A673 (cell line): ENCODE data around the gene ELP5. TPM values are rescaled to one million over a fixed set of nuclear protein-coding genes. Genes with fewer than 3 reads are reported as not detected.

Experiments used
- BruUV-seq: library from RNA; stranded (reverse); fragments of 400-500 nt; replicated peaks from 2 replicates; lab custom pipeline; 2021; lab: Mats Ljungman, UMichigan
- CTCF ChIA-PET: fragments of 300-600 bp; sonication (Branson Sonifier 250); formaldehyde crosslinking; loops from one replicate; lab custom pipeline; 2022; ENCODE audit warnings: antibody characterized with exemption; lab: Charles Lee
- POLR2A ChIA-PET: fragments of 300-600 bp; sonication (Branson Sonifier 250); formaldehyde crosslinking; loops from one replicate; lab custom pipeline; 2022; ENCODE audit warnings: antibody characterized with exemption; ENCODE audit not compliant: low non-redundant PET; lab: Charles Lee
- DNase-seq: peaks from one replicate; pipeline ENCODE4 v3.0.0-alpha.2; 2015; ENCODE audit warnings: low spot score
- H3K27ac ChIP-seq: fragments of 200-600 bp; sonication (generic); 2 replicates; pipeline ENCODE4 v1.5.1; 2016; ENCODE audit warnings: mixed run types, low read depth, mild to moderate bottlenecking, mixed read lengths, antibody characterized with exemption, low read length; ENCODE audit not compliant: poor library complexity, severe bottlenecking
- H3K27me3 ChIP-seq: fragments of 200-600 bp; sonication (generic); replicated peaks from 2 replicates; pipeline ENCODE4 v1.6.1; 2017; ENCODE audit warnings: mixed run types, low read depth, mild to moderate bottlenecking, mixed read lengths, antibody characterized with exemption, low read length; ENCODE audit not compliant: insufficient read depth, poor library complexity
- H3K36me3 ChIP-seq: fragments of 200-600 bp; sonication (generic); 2 replicates; pipeline ENCODE4 v1.6.1; 2016; ENCODE audit warnings: mixed run types, mild to moderate bottlenecking, mixed read lengths, antibody characterized with exemption, low read length; ENCODE audit not compliant: insufficient read depth, poor library complexity, severe bottlenecking
- H3K4me1 ChIP-seq: fragments of 200-600 bp; sonication (generic); 2 replicates; pipeline ENCODE4 v1.6.1; 2017; ENCODE audit warnings: mixed run types, mild to moderate bottlenecking, mixed read lengths, antibody characterized with exemption, low read length; ENCODE audit not compliant: insufficient read depth, poor library complexity, severe bottlenecking
- H3K4me3 ChIP-seq: fragments of 200-600 bp; sonication (generic); 2 replicates; pipeline ENCODE4 v1.5.1; 2016; ENCODE audit warnings: low read depth, mixed run types, mild to moderate bottlenecking, mixed read lengths, low read length; ENCODE audit not compliant: poor library complexity, severe bottlenecking
- H3K9me3 ChIP-seq: fragments of 200-600 bp; sonication (generic); 2 replicates; pipeline ENCODE4 v1.6.1; 2016; ENCODE audit warnings: mixed run types, low read depth, mild to moderate bottlenecking, mixed read lengths, antibody characterized with exemption, low read length; ENCODE audit not compliant: poor library complexity, severe bottlenecking
- CTCF ChIP-seq: fragments of 300-800, 200-600 bp; sonication (generic); conservative IDR thresholded peaks from 2 replicates; pipeline ENCODE4 v1.5.1; 2017; ENCODE audit warnings: low read depth, mild to moderate bottlenecking, antibody characterized with exemption, low read length, moderate library complexity, mixed read lengths
- EZH2 ChIP-seq: fragments of 200-600 bp; sonication (generic); IDR thresholded peaks from 2 replicates; pipeline ENCODE4 v1.6.1; 2017; ENCODE audit warnings: borderline replicate concordance, low read depth, mild to moderate bottlenecking, mixed read lengths, antibody characterized with exemption, low read length; ENCODE audit not compliant: poor library complexity, severe bottlenecking
- intact Hi-C: fragments of 100-400 bp; cut with micrococcal nuclease; formaldehyde crosslinking; loops from one replicate; pipeline ENCODE4 v1.10.0; 2022; ENCODE audit not compliant: unreplicated experiment
- total RNA-seq: library from RNA; stranded (reverse); gene quantifications from 2 replicates; pipeline ENCODE4 v1.2.3, GENCODE V29; 2021

Gene ELP5
- total RNA-seq, 1 experiment from 2014 or later, result 128 TPM

GRCh38 chr17:7249830-7250229, 2.2 kb upstream of the ELP5 start:
- no peak for DNase-seq
- Histone ChIP-seq H3K4me1 (peaks cover 17% of the 10 kb centered on the region), H3K9me3 (no peaks in the 10 kb centered on the region), H3K36me3 (peaks cover 28% of the 10 kb centered on the region), H3K27me3 (no peaks in the 10 kb centered on the region), H3K4me3 (peak overlapping the region; percentile 74), H3K27ac (peak overlapping the region; percentile 98)
- CTCF ChIA-PET, result interaction anchor here (0.6 kb wide), 1 partner anchor 15 kb away, joined by 3 read pairs; no protein-coding TSS in a partner anchor
- no TSS peak for BruUV-seq
- POLR2A ChIA-PET, result no interaction called here
- TF ChIP-seq CTCF (no peak), EZH2 (no peak)
- intact Hi-C loops, result loop anchor here (5.0 kb wide), 1 partner anchor 57 kb away; the partner anchor contains the start of gene EIF5A

GRCh38 chr17:7250695-7251627, 1.1 kb upstream of the ELP5 start:
- H3K9me3 ChIP-seq, result no peaks in the 10 kb centered on the region
- intact Hi-C loops, result loop anchor here (1.0 to 5.0 kb wide), 2 partner anchors 8 to 56 kb away; partner anchors contain the start of gene EIF5A
- CTCF ChIA-PET, result no interaction called here
- no peak for TF ChIP-seq EZH2
- no peak for TF ChIP-seq CTCF
- peak overlapping the region; percentile 98 for H3K27ac ChIP-seq
- H3K36me3 ChIP-seq, result peaks cover 31% of the 10 kb centered on the region
- peaks cover 17% of the 10 kb centered on the region for H3K4me1 ChIP-seq
- peak overlapping the region; percentile 74 for H3K4me3 ChIP-seq
- no TSS peak for BruUV-seq
- no peaks in the 10 kb centered on the region for H3K27me3 ChIP-seq
- POLR2A ChIA-PET, result interaction anchor here (0.6 kb wide), 3 partner anchors 9 to 233 kb away, joined by 3 to 5 read pairs (median 3); partner anchors contain the start of gene GABARAP
- no peak for DNase-seq

GRCh38 chr17:7251661-7252175, 297 bp upstream of the ELP5 start, which contains the start of gene CTDNEP1:
CTDNEP1 (minus strand) TSS chr17:7251734; CDS start chr17:7251296, 438 bp downstream.
- POLR2A ChIA-PET, result interaction anchor here (0.6 kb wide), 3 partner anchors 9 to 232 kb away, joined by 3 to 5 read pairs (median 3); partner anchors contain the start of gene GABARAP
- peaks cover 23% of the 10 kb centered on the region for H3K36me3 ChIP-seq
- H3K4me3 ChIP-seq, result peak within 1 kb of the TSS; percentile 74
- intact Hi-C loops, result loop anchor here (1.0 to 5.0 kb wide), 2 partner anchors 8 to 56 kb away; partner anchors contain the start of gene EIF5A
- TF ChIP-seq EZH2 (no peak), CTCF (no peak)
- H3K9me3 ChIP-seq, result no peaks in the 10 kb centered on the region
- no peaks in the 10 kb centered on the region for H3K27me3 ChIP-seq
- CTCF ChIA-PET, result no interaction called here
- H3K27ac ChIP-seq, result peak within 1 kb of the TSS; percentile 98
- peak; percentile 100 for DNase-seq
- no TSS peak for BruUV-seq
- H3K4me1 ChIP-seq, result peaks cover 17% of the 10 kb centered on the region
